ENCODE measurements around the gene NFE2L1. TPM values are rescaled to one million over a fixed set of nuclear protein-coding genes. Genes with fewer than 3 reads are reported as not detected.
"Not testable (repeated sequence)": the region's sequence is repeated elsewhere in the genome, so short reads cannot be mapped to it uniquely, and the experiment has no call there.

NFE2L1 gene
- total RNA-seq, 2 experiments from 2014 or later = 69.4 to 70.2 TPM

- Mint-ChIP-seq H3K9me3 (no peaks in the 10 kb centered on the region), H3K4me1 (peaks cover 4% of the 10 kb centered on the region), H3K27ac (no peak overlapping the region), H3K27me3 (no peaks in the 10 kb centered on the region), H3K4me3 (no peak overlapping the region), H3K36me3 (ENCODE audit: low read depth) (peaks cover 65% of the 10 kb centered on the region)
- POLR2A ChIA-PET = interaction anchor here (3.3 kb wide), 1 partner anchor 14 kb away, joined by 23 read pairs; the partner anchor contains the start of gene NFE2L1
- CTCF ChIA-PET = interaction anchor here (1.5 to 1.7 kb wide), 3 partner anchors 12 to 18 kb away, joined by 4 to 7 read pairs (median 4); no protein-coding TSS in a partner anchor
- DNase-seq = no peak
Measured at GRCh38 chr17:48062273-48062672, 14.1 kb downstream of the NFE2L1 start.

- H3K4me1 Mint-ChIP-seq = peaks cover 4% of the 10 kb centered on the region
- CTCF ChIA-PET = interaction anchor here (0.5 to 1.9 kb wide), 7 partner anchors 9 to 94 kb away, joined by 3 to 7 read pairs (median 3); partner anchors contain the start of genes CDK5RAP3 and NFE2L1
- no peak overlapping the region for H3K4me3 Mint-ChIP-seq
- H3K27ac Mint-ChIP-seq = no peak overlapping the region
- POLR2A ChIA-PET = interaction anchor here (0.8 to 1.2 kb wide), 2 partner anchors 12 to 118 kb away, joined by 3 read pairs; no protein-coding TSS in a partner anchor
- H3K36me3 Mint-ChIP-seq (ENCODE audit: low read depth) = peaks cover 51% of the 10 kb centered on the region
- H3K27me3 Mint-ChIP-seq = no peaks in the 10 kb centered on the region
- DNase-seq = no peak
- no peaks in the 10 kb centered on the region for H3K9me3 Mint-ChIP-seq
Measured at GRCh38 chr17:48064638-48065037, 16.5 kb downstream of the NFE2L1 start.

- Mint-ChIP-seq H3K27ac (no peak overlapping the region), H3K36me3 (ENCODE audit: low read depth) (peaks cover 47% of the 10 kb centered on the region)
- POLR2A ChIA-PET = interaction anchor here (2.1 kb wide), 1 partner anchor 18 kb away, joined by 8 read pairs; the partner anchor contains the start of gene NFE2L1
Measured at GRCh38 chr17:48066192-48066591, 18.0 kb downstream of the NFE2L1 start.

GRCh38 chr17:48066656-48067055 lies 18.5 kb downstream of the NFE2L1 start:
- no peaks in the 10 kb centered on the region for H3K27me3 Mint-ChIP-seq
- no peaks in the 10 kb centered on the region for H3K9me3 Mint-ChIP-seq
- H3K36me3 Mint-ChIP-seq (ENCODE audit: low read depth) = peaks cover 47% of the 10 kb centered on the region
- POLR2A ChIA-PET = interaction anchor here (2.1 kb wide), 1 partner anchor 18 kb away, joined by 8 read pairs; the partner anchor contains the start of gene NFE2L1
- H3K4me1 Mint-ChIP-seq = no peaks in the 10 kb centered on the region
- H3K4me3 Mint-ChIP-seq = no peak overlapping the region
- DNase-seq = no peak
- CTCF ChIA-PET = interaction anchor here (2.3 to 3.4 kb wide), 4 partner anchors 9 to 41 kb away, joined by 10 to 23 read pairs (median 12); partner anchors contain the start of gene NFE2L1
- no peak overlapping the region for H3K27ac Mint-ChIP-seq

More at GRCh38 chr17:48066192-48066591, 18.0 kb downstream of the NFE2L1 start:
- DNase-seq = no peak
- Mint-ChIP-seq H3K4me3 (no peak overlapping the region), H3K4me1 (peaks cover 2% of the 10 kb centered on the region), H3K9me3 (no peaks in the 10 kb centered on the region), H3K27me3 (no peaks in the 10 kb centered on the region)
- CTCF ChIA-PET = interaction anchor here (2.3 to 3.4 kb wide), 4 partner anchors 10 to 40 kb away, joined by 10 to 23 read pairs (median 12); partner anchors contain the start of gene NFE2L1

GRCh38 chr17:48067245-48067644 lies 19.1 kb downstream of the NFE2L1 start:
- Mint-ChIP-seq H3K27me3 (no peaks in the 10 kb centered on the region), H3K36me3 (ENCODE audit: low read depth) (peaks cover 47% of the 10 kb centered on the region), H3K4me1 (no peaks in the 10 kb centered on the region), H3K27ac (no peak overlapping the region), H3K9me3 (no peaks in the 10 kb centered on the region), H3K4me3 (no peak overlapping the region)
- ChIA-PET CTCF (interaction anchor here (1.4 to 3.4 kb wide), 6 partner anchors 9 to 117 kb away, joined by 4 to 23 read pairs (median 10); partner anchors contain the start of gene NFE2L1), POLR2A (interaction anchor here (2.1 kb wide), 1 partner anchor 19 kb away, joined by 8 read pairs; the partner anchor contains the start of gene NFE2L1)
- no peak for DNase-seq

GRCh38 chr17:48067808-48068207 lies 19.6 kb downstream of the NFE2L1 start:
- H3K9me3 Mint-ChIP-seq, H3K27ac Mint-ChIP-seq, H3K4me3 Mint-ChIP-seq, DNase-seq, H3K27me3 Mint-ChIP-seq, H3K4me1 Mint-ChIP-seq: not testable (repeated sequence)
- ChIA-PET POLR2A (interaction anchor here (1.2 to 2.6 kb wide), 2 partner anchors 19 to 42 kb away, joined by 4 to 9 read pairs; partner anchors contain the start of gene NFE2L1), CTCF (interaction anchor here (1.0 to 3.4 kb wide), 12 partner anchors 10 to 118 kb away, joined by 3 to 23 read pairs (median 5); partner anchors contain the start of genes COPZ2 and NFE2L1)
- H3K36me3 Mint-ChIP-seq (ENCODE audit: low read depth) = peaks cover 42% of the 10 kb centered on the region

- Mint-ChIP-seq H3K36me3 (ENCODE audit: low read depth) (peaks cover 45% of the 10 kb centered on the region), H3K27ac (no peak overlapping the region), H3K4me3 (no peak overlapping the region), H3K9me3 (no peaks in the 10 kb centered on the region), H3K4me1 (no peaks in the 10 kb centered on the region), H3K27me3 (no peaks in the 10 kb centered on the region)
- CTCF ChIA-PET = interaction anchor here (0.7 to 3.4 kb wide), 16 partner anchors 9 to 445 kb away, joined by 3 to 23 read pairs (median 4); partner anchors contain the start of genes COPZ2 and NFE2L1
- no peak for DNase-seq
- POLR2A ChIA-PET = interaction anchor here (0.6 to 2.6 kb wide), 4 partner anchors 10 to 43 kb away, joined by 3 to 9 read pairs (median 4); partner anchors contain the start of gene NFE2L1
Measured at GRCh38 chr17:48068491-48068961, 20.4 kb downstream of the NFE2L1 start.

GRCh38 chr17:48070195-48070594 lies 22.0 kb downstream of the NFE2L1 start:
- CTCF ChIA-PET = interaction anchor here (3.2 kb wide), 1 partner anchor 10 kb away, joined by 23 read pairs; no protein-coding TSS in a partner anchor
- DNase-seq = no peak
- Mint-ChIP-seq H3K4me1 (no peaks in the 10 kb centered on the region), H3K9me3 (no peaks in the 10 kb centered on the region), H3K4me3 (no peak overlapping the region), H3K27me3 (no peaks in the 10 kb centered on the region), H3K27ac (no peak overlapping the region), H3K36me3 (ENCODE audit: low read depth) (peaks cover 48% of the 10 kb centered on the region)
- POLR2A ChIA-PET = interaction anchor here (2.6 kb wide), 1 partner anchor 22 kb away, joined by 9 read pairs; the partner anchor contains the start of gene NFE2L1

GRCh38 chr17:48071654-48072053 lies 23.5 kb downstream of the NFE2L1 start:
- Mint-ChIP-seq H3K4me1 (no peaks in the 10 kb centered on the region), H3K36me3 (ENCODE audit: low read depth) (peaks cover 45% of the 10 kb centered on the region), H3K4me3 (no peak overlapping the region), H3K9me3 (no peaks in the 10 kb centered on the region), H3K27ac (no peak overlapping the region), H3K27me3 (no peaks in the 10 kb centered on the region)
- ChIA-PET CTCF (interaction anchor here (0.7 to 5.4 kb wide), 4 partner anchors 9 to 50 kb away, joined by 3 to 94 read pairs (median 6); no protein-coding TSS in a partner anchor), POLR2A (interaction anchor here (1.1 kb wide), 1 partner anchor 37 kb away, joined by 3 read pairs; no protein-coding TSS in a partner anchor)
- DNase-seq = no peak

GRCh38 chr17:48072811-48073210 lies 24.7 kb downstream of the NFE2L1 start:
- H3K9me3 Mint-ChIP-seq, H3K4me3 Mint-ChIP-seq, H3K27me3 Mint-ChIP-seq, H3K4me1 Mint-ChIP-seq, H3K27ac Mint-ChIP-seq, DNase-seq: not testable (repeated sequence)
- POLR2A ChIA-PET = interaction anchor here (1.1 to 1.6 kb wide), 2 partner anchors 38 to 46 kb away, joined by 3 to 5 read pairs; no protein-coding TSS in a partner anchor
- CTCF ChIA-PET = interaction anchor here (0.9 to 5.4 kb wide), 9 partner anchors 8 to 94 kb away, joined by 3 to 94 read pairs (median 6); no protein-coding TSS in a partner anchor
- peaks cover 44% of the 10 kb centered on the region for H3K36me3 Mint-ChIP-seq (ENCODE audit: low read depth)

- POLR2A ChIA-PET = interaction anchor here (0.9 to 1.6 kb wide), 3 partner anchors 25 to 47 kb away, joined by 4 to 5 read pairs (median 4); partner anchors contain the start of gene NFE2L1
- not testable (repeated sequence) for H3K27ac Mint-ChIP-seq, H3K4me3 Mint-ChIP-seq, DNase-seq, H3K27me3 Mint-ChIP-seq, H3K4me1 Mint-ChIP-seq, H3K9me3 Mint-ChIP-seq
- CTCF ChIA-PET = interaction anchor here (0.6 to 5.4 kb wide), 21 partner anchors 8 to 122 kb away, joined by 3 to 94 read pairs (median 4); partner anchors contain the start of genes CDK5RAP3 and NFE2L1
- peaks cover 39% of the 10 kb centered on the region for H3K36me3 Mint-ChIP-seq (ENCODE audit: low read depth)
Measured at GRCh38 chr17:48073566-48074094, 25.5 kb downstream of the NFE2L1 start.

GRCh38 chr17:48074322-48075081 lies 26.3 kb downstream of the NFE2L1 start:
- Mint-ChIP-seq H3K27ac (no peak overlapping the region), H3K36me3 (ENCODE audit: low read depth) (peaks cover 36% of the 10 kb centered on the region), H3K9me3 (no peaks in the 10 kb centered on the region), H3K4me1 (no peaks in the 10 kb centered on the region), H3K27me3 (no peaks in the 10 kb centered on the region), H3K4me3 (no peak overlapping the region)
- POLR2A ChIA-PET = interaction anchor here (0.9 to 1.6 kb wide), 5 partner anchors 26 to 49 kb away, joined by 4 to 5 read pairs (median 4); partner anchors contain the start of gene NFE2L1
- CTCF ChIA-PET = interaction anchor here (0.7 to 5.4 kb wide), 21 partner anchors 8 to 581 kb away, joined by 3 to 94 read pairs (median 4); partner anchors contain the start of genes CDK5RAP3 and COPZ2
- DNase-seq = peak; percentile 77
